Esophagus squamous epithelium (tissue), 5 donors: ENCODE measurements around the gene PLEKHA7. TPM values are rescaled to one million over a fixed set of nuclear protein-coding genes. Genes with fewer than 3 reads are reported as not detected.

Experiments used
- DNase-seq: peaks from one replicate; lab custom pipeline; 2025; lab: John Stamatoyannopoulos, UW
- H3K27ac ChIP-seq, 4 donors: fragments of 200-600 bp; sonication (generic); one replicate each; pipeline ENCODE4 v1.5.1; 2016 to 2019; ENCODE audit warnings: mild to moderate bottlenecking in 1 of 4
- H3K27me3 ChIP-seq, 4 donors: fragments of 200-600 bp; sonication (generic); 1 replicate in 3 of 4; 2 replicates in 1 of 4; pipeline versions ENCODE4 v1.5.1 to v1.6.0; 2017 to 2021; ENCODE audit warnings: antibody characterized with exemption in 1 of 4
- H3K36me3 ChIP-seq, 3 donors: fragments of 200-600 bp; sonication (generic); one replicate each; pipeline ENCODE4 v1.5.1; 2016 to 2019
- H3K4me1 ChIP-seq, 3 donors: fragments of 200-600 bp; sonication (generic); one replicate each; pipeline ENCODE4 v1.5.1; 2017 to 2019
- H3K4me3 ChIP-seq, 4 donors: fragments of 200-600 bp; sonication (generic); 1 replicate in 3 of 4; 2 replicates in 1 of 4; pipeline ENCODE4 v1.5.1; 2016 to 2019; ENCODE audit warnings: mild to moderate bottlenecking in 2 of 4, moderate library complexity in 1 of 4
- H3K9me3 ChIP-seq, 3 donors: fragments of 200-600 bp; sonication (generic); one replicate each; pipeline ENCODE4 v1.5.1; 2016 to 2019
- CTCF ChIP-seq, 6 experiments: fragments of 450-650 bp in 4 of 6; fragments of 200-600 bp in 2 of 6; sonication (generic) in 2 of 6; IDR thresholded peaks; one replicate each; pipeline ENCODE4 v1.5.1; 2016 to 2019; ENCODE audit warnings: antibody characterized with exemption in 6 of 6, mild to moderate bottlenecking in 4 of 6, moderate library complexity in 4 of 6
- POLR2A ChIP-seq, 4 donors: fragments of 450-650 bp; IDR thresholded peaks; one replicate each; pipeline ENCODE4 v1.6.1; 2017; ENCODE audit warnings: antibody characterized with exemption in 4 of 4, mild to moderate bottlenecking in 4 of 4, moderate library complexity in 3 of 4
- WGBS, 2 donors: methylation state at CpG; one replicate each; pipeline ENCODE4 v1.1.5; 2018; 5-methylcytosine and 5-hydroxymethylcytosine counted together
- intact Hi-C: fragments of 100-400 bp; cut with DNase I; formaldehyde crosslinking; loops from one replicate; pipeline ENCODE4 v1.15.0; 2022
- total RNA-seq, 4 donors: library from RNA; depleted of rRNA; stranded (reverse); fragments of >200 nt; gene quantifications; one replicate each; pipeline ENCODE4 v1.1.0, GENCODE V29; 2016
- donor health status: DM: yes; HTN: yes; CAD: no.

PLEKHA7 gene
- total RNA-seq, 4 donors from 2014 or later, result 49.8 to 129 (median 59.3) TPM

- no peak overlapping the region for H3K27ac ChIP-seq
- TF ChIP-seq POLR2A (IDR thresholded peaks at IDR 0.05) (no peak), CTCF (IDR thresholded peaks at IDR 0.05) (no peak)
- peaks cover 0 to 8% (median 0%) of the 10 kb centered on the region in 3 donors for H3K4me1 ChIP-seq
- intact Hi-C loops, result no loop called here
- H3K36me3 ChIP-seq, result no peaks in the 10 kb centered on the region
- 73 to 75% methylated on average over 4 to 5 of the region's 5 CpGs for WGBS, 2 donors
- no peak for DNase-seq
- H3K4me3 ChIP-seq, result no peak overlapping the region
- H3K27me3 ChIP-seq, result no peaks in the 10 kb centered on the region
- H3K9me3 ChIP-seq, result no peaks in the 10 kb centered on the region
These were observed 72.3 kb downstream of the PLEKHA7 start for GRCh38 chr11:16941935-16942334.

GRCh38 chr11:16938061-16938460 is 76.2 kb downstream of the PLEKHA7 start:
- intact Hi-C loops, result loop anchor here (10.0 kb wide), 1 partner anchor 143 kb away; no protein-coding TSS in a partner anchor
- H3K4me3 ChIP-seq, result no peak overlapping the region
- no peaks in the 10 kb centered on the region for H3K9me3 ChIP-seq
- H3K27me3 ChIP-seq, result no peaks in the 10 kb centered on the region
- TF ChIP-seq POLR2A (IDR thresholded peaks at IDR 0.05) (no peak), CTCF (IDR thresholded peaks at IDR 0.05) (no peak)
- WGBS, 2 donors, result 69 to 83% methylated on average over 3 of the region's 3 CpGs
- no peak overlapping the region for H3K27ac ChIP-seq
- DNase-seq, result no peak
- H3K36me3 ChIP-seq, result no peaks in the 10 kb centered on the region
- H3K4me1 ChIP-seq, result peaks cover 7 to 28% (median 20%) of the 10 kb centered on the region in 3 donors

- DNase-seq, result no peak
- Histone ChIP-seq H3K9me3 (no peaks in the 10 kb centered on the region), H3K4me3 (no peak overlapping the region), H3K4me1 (peaks cover 7 to 38% (median 25%) of the 10 kb centered on the region in 3 donors), H3K36me3 (no peaks in the 10 kb centered on the region), H3K27ac (no peak overlapping the region), H3K27me3 (no peaks in the 10 kb centered on the region)
- 67 to 91% methylated on average over 1 of the region's 1 CpG for WGBS, 2 donors
- intact Hi-C loops, result loop anchor here (10.0 kb wide), 1 partner anchor 142 kb away; no protein-coding TSS in a partner anchor
- TF ChIP-seq CTCF (IDR thresholded peaks at IDR 0.05), result no peak
- no peak for TF ChIP-seq POLR2A (IDR thresholded peaks at IDR 0.05)
These were observed 77.6 kb downstream of the PLEKHA7 start for GRCh38 chr11:16936643-16937042.

- H3K36me3 ChIP-seq, result no peaks in the 10 kb centered on the region
- DNase-seq, result no peak
- no peak overlapping the region for H3K27ac ChIP-seq
- no peak for TF ChIP-seq POLR2A (IDR thresholded peaks at IDR 0.05)
- TF ChIP-seq CTCF (IDR thresholded peaks at IDR 0.05), result peak in 5 of 6 experiments; percentile 51 to 71 (median 59)
- peaks cover 7 to 38% (median 25%) of the 10 kb centered on the region in 3 donors for H3K4me1 ChIP-seq
- H3K27me3 ChIP-seq, result no peaks in the 10 kb centered on the region
- H3K9me3 ChIP-seq, result no peaks in the 10 kb centered on the region
- 12 to 37% methylated on average over 5 to 6 of the region's 6 CpGs for WGBS, 2 donors
- intact Hi-C loops, result loop anchor here (10.0 kb wide), 1 partner anchor 141 kb away; no protein-coding TSS in a partner anchor
- no peak overlapping the region for H3K4me3 ChIP-seq
These were observed 78.5 kb downstream of the PLEKHA7 start for GRCh38 chr11:16935518-16936302.
